IMR-90 (cell line): Measurements from ENCODE around the gene LANCL3. TPM values are rescaled to one million over a fixed set of nuclear protein-coding genes. Genes with fewer than 3 reads are reported as not detected.

ENCODE experiments used
- ATAC-seq: fragments of 200-7000 bp; cut with Tn5 transposase; 2 replicates; pipeline ENCODE4 v1.9.1; 2020; ENCODE audit warnings: low read depth, mild to moderate bottlenecking, moderate library complexity
- BruUV-seq: library from RNA; stranded (reverse); fragments of 400-500 nt; replicated peaks from 2 replicates; lab custom pipeline; 2021; lab: Mats Ljungman, UMichigan
- CTCF ChIA-PET: fragments of 300-600 bp; formaldehyde crosslinking; extraction: SDS; loops from one replicate; lab custom pipeline; 2021; ENCODE audit warnings: antibody characterized with exemption; lab: Yijun Ruan, JAX
- POLR2A ChIA-PET: fragments of 300-600 bp; sonication (Branson Sonifier 250); formaldehyde crosslinking; loops from one replicate; lab custom pipeline; 2022; ENCODE audit warnings: antibody characterized with exemption; ENCODE audit not compliant: unreplicated experiment; lab: Charles Lee
- DNase-seq: peaks from one replicate; pipeline ENCODE4 v3.0.0; 2013
- H2AFZ ChIP-seq: replicated peaks from 2 replicates; pipeline ENCODE3; 2013; ENCODE audit warnings: low read length, mild to moderate bottlenecking; ENCODE audit not compliant: poor library complexity
- H2AK5ac ChIP-seq: 2 replicates; pipeline ENCODE4 v1.6.1; 2013; ENCODE audit warnings: low read depth, low read length, inconsistent platforms
- H2AK9ac ChIP-seq: replicated peaks from 2 replicates; pipeline ENCODE3; 2013; ENCODE audit warnings: mild to moderate bottlenecking, low read depth, low read length, moderate library complexity; ENCODE audit not compliant: poor library complexity
- H2BK120ac ChIP-seq: 2 replicates; pipeline ENCODE4 v1.6.1; 2013; ENCODE audit warnings: low read depth, low read length, inconsistent platforms
- H2BK15ac ChIP-seq: 3 replicates; pipeline ENCODE4 v1.6.1; 2013; ENCODE audit warnings: low read depth, low read length, inconsistent platforms
- H2BK20ac ChIP-seq: 2 replicates; pipeline ENCODE4 v1.6.1; 2013; ENCODE audit warnings: low read depth, mild to moderate bottlenecking, inconsistent platforms, low read length, moderate library complexity
- H2BK5ac ChIP-seq: 2 replicates; pipeline ENCODE4 v1.6.1; 2013; ENCODE audit warnings: mild to moderate bottlenecking, low read depth, low read length, inconsistent platforms; ENCODE audit not compliant: poor library complexity, severe bottlenecking
- H3K14ac ChIP-seq: replicated peaks from 2 replicates; pipeline ENCODE4 v1.6.1; 2013; ENCODE audit warnings: low read depth, low read length, inconsistent platforms
- H3K18ac ChIP-seq: 2 replicates; pipeline ENCODE4 v1.6.1; 2013; ENCODE audit warnings: low read depth, low read length, control low read depth
- H3K23ac ChIP-seq: 2 replicates; pipeline ENCODE4 v1.6.1; 2013; ENCODE audit warnings: low read depth, low read length, inconsistent platforms
- H3K27ac ChIP-seq: 2 replicates; pipeline ENCODE4 v1.5.1; 2013; ENCODE audit warnings: mild to moderate bottlenecking, control low read depth, low read length; ENCODE audit not compliant: insufficient read depth
- H3K27me3 ChIP-seq: 2 replicates; pipeline ENCODE4 v1.6.1; 2013; ENCODE audit warnings: low read length; ENCODE audit not compliant: control insufficient read depth, insufficient read depth
- H3K36me3 ChIP-seq: 2 replicates; pipeline ENCODE4 v1.6.1; 2013; ENCODE audit warnings: low read length, mixed read lengths; ENCODE audit not compliant: control insufficient read depth, insufficient read depth
- H3K4ac ChIP-seq: 2 replicates; pipeline ENCODE4 v1.6.1; 2013; ENCODE audit warnings: low read depth, low read length, inconsistent platforms
- H3K4me1 ChIP-seq: 2 replicates; pipeline ENCODE4 v1.6.1; 2013; ENCODE audit warnings: low read length, mixed read lengths; ENCODE audit not compliant: control insufficient read depth, insufficient read depth
- H3K4me2 ChIP-seq: 2 replicates; pipeline ENCODE4 v1.6.1; 2013; ENCODE audit warnings: low read depth, mild to moderate bottlenecking, control low read depth, low read length, moderate library complexity
- H3K4me3 ChIP-seq: 2 replicates; pipeline ENCODE4 v1.5.1; 2013; ENCODE audit warnings: low read depth, mild to moderate bottlenecking, control low read depth, low read length, moderate library complexity; ENCODE audit not compliant: insufficient read depth
- H3K56ac ChIP-seq: 2 replicates; pipeline ENCODE4 v1.6.1; 2013; ENCODE audit warnings: low read length, inconsistent platforms; ENCODE audit not compliant: insufficient read depth; ENCODE audit errors: extremely low read depth
- H3K79me1 ChIP-seq, 2 experiments: 2 replicates each; pipeline ENCODE4 v1.6.1; 2013; ENCODE audit warnings: low read length in 2 of 2, inconsistent platforms in 1 of 2, low read depth in 1 of 2
- H3K9ac ChIP-seq: 2 replicates; pipeline ENCODE4 v1.6.1; 2013; ENCODE audit warnings: low read depth, low read length, control low read depth
- H3K9me1 ChIP-seq: 2 replicates; pipeline ENCODE4 v1.6.1; 2013; ENCODE audit warnings: low read length, inconsistent platforms; ENCODE audit not compliant: insufficient read depth
- H3K9me3 ChIP-seq: 2 replicates; pipeline ENCODE4 v1.6.1; 2013; ENCODE audit warnings: low read length; ENCODE audit not compliant: control insufficient read depth, insufficient read depth
- H4K20me1 ChIP-seq: 2 replicates; pipeline ENCODE4 v1.6.1; 2013; ENCODE audit warnings: low read length, inconsistent platforms; ENCODE audit not compliant: insufficient read depth
- H4K5ac ChIP-seq: 2 replicates; pipeline ENCODE4 v1.6.1; 2013; ENCODE audit warnings: mild to moderate bottlenecking, low read depth, low read length, control low read depth
- H4K8ac ChIP-seq, 2 experiments: 2 replicates each; pipeline ENCODE4 v1.6.1; 2013; ENCODE audit warnings: low read depth in 2 of 2, low read length in 2 of 2, control low read depth in 1 of 2, inconsistent platforms in 1 of 2
- H4K91ac ChIP-seq: 2 replicates; pipeline ENCODE4 v1.6.1; 2013; ENCODE audit warnings: low read depth, low read length, inconsistent platforms; ENCODE audit not compliant: insufficient read depth
- CEBPB ChIP-seq: IDR thresholded peaks from 2 replicates; pipeline ENCODE4 v1.6.1; 2012; ENCODE audit warnings: low read depth, low read length, improper control_type of control experiment
- MAFK ChIP-seq: IDR thresholded peaks from 2 replicates; pipeline ENCODE4 v1.6.1; 2012; ENCODE audit warnings: low read depth, low read length, improper control_type of control experiment
- dilution Hi-C: fragments of 300-500 bp; cut with HindIII; formaldehyde crosslinking; loops from one replicate; pipeline ENCODE4 v1.14.3; 2018; ENCODE audit warnings: low sequenced_read_pairs; ENCODE audit not compliant: unreplicated experiment
- in situ Hi-C: fragments of 300-500 bp; cut with MboI; formaldehyde crosslinking; loops from 3 replicates; pipeline ENCODE4 v1.14.3; 2019; ENCODE audit warnings: low sequenced_read_pairs, inconsistent platforms, mixed read lengths
- intact Hi-C: fragments of 100-400 bp; cut with micrococcal nuclease; formaldehyde crosslinking; loops from 2 replicates; pipeline ENCODE4 v1.10.0; 2022
- polyA plus RNA-seq, 3 experiments: library from polyadenylated mRNA; depleted of rRNA; stranded (reverse); fragments of >200 nt; gene quantifications; 2 replicates each; pipeline ENCODE4 v1.2.3, GENCODE V29; 2012; ENCODE audit warnings: low replicate concordance in 1 of 3
- total RNA-seq: library from RNA; depleted of rRNA; stranded (reverse); fragments of >200 nt; gene quantifications from 2 replicates; pipeline ENCODE4 v1.2.3, GENCODE V29; 2012

The LANCL3 gene
- total and polyA plus RNA-seq, 2 of the 4 experiments (the other 2 are of a cell fraction) = not detected

GRCh38 chrX:37638047-37638446 lies 66.6 kb downstream of the LANCL3 start:
- ATAC-seq = no peak
- ChIA-PET CTCF (no interaction called here), POLR2A (no interaction called here)
- no peak overlapping the region for H3K9ac ChIP-seq
- dilution Hi-C loops = no loop called here
- H3K18ac ChIP-seq = no peak overlapping the region
- in situ Hi-C loops = no loop called here
- H2BK20ac ChIP-seq = no peak overlapping the region
- H3K27me3 ChIP-seq = no peaks in the 10 kb centered on the region
- H3K27ac ChIP-seq = no peak overlapping the region
- H3K9me1 ChIP-seq = no peaks in the 10 kb centered on the region
- H2AFZ ChIP-seq = no peak overlapping the region
- H2BK120ac ChIP-seq = no peak overlapping the region
- H3K23ac ChIP-seq = no peak overlapping the region
- H4K5ac ChIP-seq = no peak overlapping the region
- H3K4me1 ChIP-seq = no peaks in the 10 kb centered on the region
- intact Hi-C loops = no loop called here
- H2AK5ac ChIP-seq = no peak overlapping the region
- no peak overlapping the region for H2AK9ac ChIP-seq
- no peak overlapping the region for H3K4me3 ChIP-seq
- H3K56ac ChIP-seq = no peak overlapping the region
- H2BK5ac ChIP-seq = no peak overlapping the region
- H4K8ac ChIP-seq = no peak overlapping the region
- H3K4me2 ChIP-seq = no peak overlapping the region
- TF ChIP-seq MAFK (0 out of 2 replicates have a peak, but pooled peaks have one; percentile 15), CEBPB (no peak)
- H4K91ac ChIP-seq = no peak overlapping the region
- no peak overlapping the region for H2BK15ac ChIP-seq
- no TSS peak for BruUV-seq
- H3K9me3 ChIP-seq = no peaks in the 10 kb centered on the region
- H3K14ac ChIP-seq = no peak overlapping the region
- no peaks in the 10 kb centered on the region for H3K79me1 ChIP-seq
- no peak for DNase-seq
- no peak overlapping the region for H3K4ac ChIP-seq
- H3K36me3 ChIP-seq = no peaks in the 10 kb centered on the region
- H4K20me1 ChIP-seq = no peaks in the 10 kb centered on the region
